COLO668 (cell line): ENCODE data around the gene PKIG.
"Not testable (repeated sequence)": the region's sequence is repeated elsewhere in the genome, so short reads cannot be mapped to it uniquely, and the experiment has no call there.

Source experiments
- DNase-seq: peaks from one replicate; lab custom pipeline; 2025; ENCODE audit not compliant: unreplicated experiment; lab: John Stamatoyannopoulos, UW

The PKIG gene

GRCh38 chr20:44571362-44571988 lies 10.9 kb upstream of the PKIG start:
- no peak for DNase-seq

- no peak for DNase-seq
These were observed 9.6 kb upstream of the PKIG start for GRCh38 chr20:44572551-44573500.

- no peak for DNase-seq
These were observed 8.9 kb upstream of the PKIG start for GRCh38 chr20:44573501-44573869.

GRCh38 chr20:44574372-44574771 lies 8.0 kb upstream of the PKIG start:
- DNase-seq = no peak

GRCh38 chr20:44576297-44576696 lies 6.1 kb upstream of the PKIG start:
- no peak for DNase-seq

GRCh38 chr20:44579313-44580081 lies 2.9 kb upstream of the PKIG start:
- no peak for DNase-seq

GRCh38 chr20:44580581-44581268 lies 1.7 kb upstream of the PKIG start:
- no peak for DNase-seq

- no peak for DNase-seq
These were observed 864 bp upstream of the PKIG start for GRCh38 chr20:44581515-44581914.

- no peak for DNase-seq
These were observed 778 bp downstream of the PKIG start for GRCh38 chr20:44583157-44583556.

GRCh38 chr20:44584162-44584561 lies 1.8 kb downstream of the PKIG start:
- DNase-seq = no peak

GRCh38 chr20:44585057-44585963 lies 2.9 kb downstream of the PKIG start:
- no peak for DNase-seq

- DNase-seq = no peak
These were observed 4.0 kb downstream of the PKIG start for GRCh38 chr20:44586289-44586911.

GRCh38 chr20:44587035-44587980 lies 4.9 kb downstream of the PKIG start:
- DNase-seq = no peak

- not testable (repeated sequence) for DNase-seq
These were observed 5.9 kb downstream of the PKIG start for GRCh38 chr20:44588321-44588720.

- DNase-seq = no peak
These were observed 7.2 kb downstream of the PKIG start for GRCh38 chr20:44589537-44589936.

GRCh38 chr20:44590980-44591778 lies 8.8 kb downstream of the PKIG start:
- DNase-seq = no peak

GRCh38 chr20:44592366-44592765 lies 10.0 kb downstream of the PKIG start:
- DNase-seq = no peak

GRCh38 chr20:44593751-44594150 lies 11.4 kb downstream of the PKIG start:
- DNase-seq = no peak
